Hepatocyte (in vitro differentiated cells): ENCODE data around the gene MPI.

Experiments used
- EZH2 ChIP-seq: fragments of 200-600 bp; sonication (generic); IDR thresholded peaks from 2 replicates; pipeline ENCODE4 v1.6.1; 2016; ENCODE audit warnings: antibody characterized with exemption, mild to moderate bottlenecking, borderline replicate concordance
- EZH2phosphoT487 ChIP-seq: fragments of 200-600 bp; sonication (generic); IDR thresholded peaks from one replicate; pipeline ENCODE4 v1.6.1; 2018; ENCODE audit warnings: antibody characterized with exemption, mild to moderate bottlenecking, low read depth, moderate library complexity; ENCODE audit not compliant: unreplicated experiment, severe bottlenecking
- TF ChIP-seq, protein P1 (sequence below): fragments of 200-600 bp; sonication (generic); IDR thresholded peaks from 2 replicates; pipeline ENCODE4 v1.5.1; 2016; ENCODE audit warnings: antibody characterized with exemption, mild to moderate bottlenecking; ENCODE audit not compliant: poor library complexity

DNA sequence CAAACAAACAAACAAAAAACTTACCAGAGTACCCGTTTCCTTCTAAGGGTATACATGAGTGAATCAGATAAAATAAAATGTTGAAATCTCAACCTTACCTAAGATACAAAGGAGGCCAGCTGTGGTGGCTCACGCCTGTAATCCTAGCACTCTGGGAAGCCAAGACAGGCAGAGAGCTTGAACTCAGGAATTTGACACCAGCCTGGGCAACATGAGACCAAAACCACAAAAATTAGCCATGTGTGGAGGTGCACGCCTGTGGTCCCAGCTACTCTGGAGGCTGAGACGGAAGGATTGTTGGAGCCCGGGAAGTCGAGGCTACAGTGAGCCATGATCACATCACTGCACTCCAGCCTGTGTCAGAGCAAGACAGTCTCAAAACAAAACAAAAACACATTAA lies 27.8 kb downstream of the MPI start:
- TF ChIP-seq, protein P1, sequence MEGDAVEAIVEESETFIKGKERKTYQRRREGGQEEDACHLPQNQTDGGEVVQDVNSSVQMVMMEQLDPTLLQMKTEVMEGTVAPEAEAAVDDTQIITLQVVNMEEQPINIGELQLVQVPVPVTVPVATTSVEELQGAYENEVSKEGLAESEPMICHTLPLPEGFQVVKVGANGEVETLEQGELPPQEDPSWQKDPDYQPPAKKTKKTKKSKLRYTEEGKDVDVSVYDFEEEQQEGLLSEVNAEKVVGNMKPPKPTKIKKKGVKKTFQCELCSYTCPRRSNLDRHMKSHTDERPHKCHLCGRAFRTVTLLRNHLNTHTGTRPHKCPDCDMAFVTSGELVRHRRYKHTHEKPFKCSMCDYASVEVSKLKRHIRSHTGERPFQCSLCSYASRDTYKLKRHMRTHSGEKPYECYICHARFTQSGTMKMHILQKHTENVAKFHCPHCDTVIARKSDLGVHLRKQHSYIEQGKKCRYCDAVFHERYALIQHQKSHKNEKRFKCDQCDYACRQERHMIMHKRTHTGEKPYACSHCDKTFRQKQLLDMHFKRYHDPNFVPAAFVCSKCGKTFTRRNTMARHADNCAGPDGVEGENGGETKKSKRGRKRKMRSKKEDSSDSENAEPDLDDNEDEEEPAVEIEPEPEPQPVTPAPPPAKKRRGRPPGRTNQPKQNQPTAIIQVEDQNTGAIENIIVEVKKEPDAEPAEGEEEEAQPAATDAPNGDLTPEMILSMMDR = no peak
- TF ChIP-seq EZH2 (no peak), EZH2phosphoT487 (no peak)
